WI38 (cell line): ENCODE data around the gene YWHAQ.
"Not testable (repeated sequence)": the region's sequence is repeated elsewhere in the genome, so short reads cannot be mapped to it uniquely, and the experiment has no call there.

ENCODE experiments used
- H3K4me3 ChIP-seq: 2 replicates; pipeline ENCODE4 v1.5.1; 2011; ENCODE audit warnings: low read depth, mild to moderate bottlenecking, control low read depth, low read length
- CTCF ChIP-seq: IDR thresholded peaks from 2 replicates; pipeline ENCODE4 v1.5.1; 2012; ENCODE audit warnings: low read depth, mild to moderate bottlenecking, control low read depth, low read length

The YWHAQ gene

GRCh38 chr2:9601397-9601796 is 29.4 kb downstream of the YWHAQ start:
- TF ChIP-seq CTCF: no peak
- H3K4me3 ChIP-seq: no peak overlapping the region

- TF ChIP-seq CTCF: no peak
- H3K4me3 ChIP-seq: no peak overlapping the region
These were observed 31.4 kb downstream of the YWHAQ start for GRCh38 chr2:9599430-9599829.

GRCh38 chr2:9596621-9597311 is 34.0 kb downstream of the YWHAQ start:
- TF ChIP-seq CTCF: no peak
- no peak overlapping the region for H3K4me3 ChIP-seq

- no peak overlapping the region for H3K4me3 ChIP-seq
- no peak for TF ChIP-seq CTCF
These were observed 35.1 kb downstream of the YWHAQ start for GRCh38 chr2:9595746-9596145.

GRCh38 chr2:9595256-9595655 is 35.5 kb downstream of the YWHAQ start:
- not testable (repeated sequence) for H3K4me3 ChIP-seq

GRCh38 chr2:9594366-9595054 is 36.3 kb downstream of the YWHAQ start:
- H3K4me3 ChIP-seq: no peak overlapping the region
- no peak for TF ChIP-seq CTCF

- no peak for TF ChIP-seq CTCF
- no peak overlapping the region for H3K4me3 ChIP-seq
These were observed 36.9 kb downstream of the YWHAQ start for GRCh38 chr2:9593925-9594324.
